ENCODE results near the gene LDLRAD3.

LDLRAD3 gene

GRCh38 chr11:35943713-35944502, at the start of gene LDLRAD3:
Gene LDLRAD3 (plus strand): TSS chr11:35944062. CDS start chr11:35944099, 37 bp downstream.
- TF ChIP-seq ARNTL (CRISPR knock-in tag; IDR thresholded peaks at IDR 0.05; ENCODE audit: borderline replicate concordance, low read depth) (no peak), ZFP30 (CRISPR knock-in tag; IDR thresholded peaks at IDR 0.05) (no peak), RARB (CRISPR knock-in tag; IDR thresholded peaks at IDR 0.05) (no peak), SNAI2 (CRISPR knock-in tag; IDR thresholded peaks at IDR 0.05) (no peak), ZNF565 (CRISPR knock-in tag; conservative IDR thresholded peaks at IDR 0.05; ENCODE audit: low read depth) (no peak), ZNF8 (CRISPR knock-in tag; IDR thresholded peaks at IDR 0.05) (no peak), PATZ1 (CRISPR knock-in tag; IDR thresholded peaks at IDR 0.05; ENCODE audit: borderline replicate concordance) (no peak), PPARA (CRISPR knock-in tag; IDR thresholded peaks at IDR 0.05; ENCODE audit: borderline replicate concordance) (no peak), CSDC2 (CRISPR knock-in tag; IDR thresholded peaks at IDR 0.05) (no peak), OSR1 (CRISPR knock-in tag; IDR thresholded peaks at IDR 0.05) (no peak), ISL1 (CRISPR knock-in tag; IDR thresholded peaks at IDR 0.05) (no peak), GLIS3 (CRISPR knock-in tag; IDR thresholded peaks at IDR 0.05) (no peak)
- ATAC-seq = peak; percentile 94

GRCh38 chr11:35897019-35897418, 46.8 kb upstream of the LDLRAD3 start:
- ATAC-seq = no peak

More at GRCh38 chr11:35897019-35897418, 46.8 kb upstream of the LDLRAD3 start:
- TF ChIP-seq ZFP30 (CRISPR knock-in tag; IDR thresholded peaks at IDR 0.05) = no peak
- TF ChIP-seq POU6F1 (CRISPR knock-in tag; IDR thresholded peaks at IDR 0.05; ENCODE audit: borderline replicate concordance, low read depth) = no peak
- no peak for TF ChIP-seq BACH2 (CRISPR knock-in tag; IDR thresholded peaks at IDR 0.05; ENCODE audit: borderline replicate concordance)
- TF ChIP-seq CSDC2 (CRISPR knock-in tag; IDR thresholded peaks at IDR 0.05) = no peak
- no peak for TF ChIP-seq TOX (CRISPR knock-in tag; IDR thresholded peaks at IDR 0.05; ENCODE audit: borderline replicate concordance)
- no peak for TF ChIP-seq ISL1 (CRISPR knock-in tag; IDR thresholded peaks at IDR 0.05)
- TF ChIP-seq ZNF565 (CRISPR knock-in tag; conservative IDR thresholded peaks at IDR 0.05; ENCODE audit: low read depth) = no peak
- TF ChIP-seq TCF4 (CRISPR knock-in tag; IDR thresholded peaks at IDR 0.05; ENCODE audit: borderline replicate concordance) = no peak
- TF ChIP-seq ZFP3 (CRISPR knock-in tag; IDR thresholded peaks at IDR 0.05) = no peak
- TF ChIP-seq ZNF70 (CRISPR knock-in tag; IDR thresholded peaks at IDR 0.05) = no peak
- TF ChIP-seq CREB5 (CRISPR knock-in tag; IDR thresholded peaks at IDR 0.05; ENCODE audit: low read depth) = no peak
- no peak for TF ChIP-seq CSRNP3 (CRISPR knock-in tag; IDR thresholded peaks at IDR 0.05)
- TF ChIP-seq ESRRG (CRISPR knock-in tag; IDR thresholded peaks at IDR 0.05) = no peak
- no peak for TF ChIP-seq ARNTL (CRISPR knock-in tag; IDR thresholded peaks at IDR 0.05; ENCODE audit: borderline replicate concordance, low read depth)
- no peak for TF ChIP-seq GLIS3 (CRISPR knock-in tag; IDR thresholded peaks at IDR 0.05)
- TF ChIP-seq PATZ1 (CRISPR knock-in tag; IDR thresholded peaks at IDR 0.05; ENCODE audit: borderline replicate concordance) = no peak
- TF ChIP-seq PPARA (CRISPR knock-in tag; IDR thresholded peaks at IDR 0.05; ENCODE audit: borderline replicate concordance) = no peak

Measured in SK-N-SH treated with all-trans-retinoic acid at 6 μM for 48 hours (cell line).